ENCODE measurements around the gene U2AF1L4.

DNA sequence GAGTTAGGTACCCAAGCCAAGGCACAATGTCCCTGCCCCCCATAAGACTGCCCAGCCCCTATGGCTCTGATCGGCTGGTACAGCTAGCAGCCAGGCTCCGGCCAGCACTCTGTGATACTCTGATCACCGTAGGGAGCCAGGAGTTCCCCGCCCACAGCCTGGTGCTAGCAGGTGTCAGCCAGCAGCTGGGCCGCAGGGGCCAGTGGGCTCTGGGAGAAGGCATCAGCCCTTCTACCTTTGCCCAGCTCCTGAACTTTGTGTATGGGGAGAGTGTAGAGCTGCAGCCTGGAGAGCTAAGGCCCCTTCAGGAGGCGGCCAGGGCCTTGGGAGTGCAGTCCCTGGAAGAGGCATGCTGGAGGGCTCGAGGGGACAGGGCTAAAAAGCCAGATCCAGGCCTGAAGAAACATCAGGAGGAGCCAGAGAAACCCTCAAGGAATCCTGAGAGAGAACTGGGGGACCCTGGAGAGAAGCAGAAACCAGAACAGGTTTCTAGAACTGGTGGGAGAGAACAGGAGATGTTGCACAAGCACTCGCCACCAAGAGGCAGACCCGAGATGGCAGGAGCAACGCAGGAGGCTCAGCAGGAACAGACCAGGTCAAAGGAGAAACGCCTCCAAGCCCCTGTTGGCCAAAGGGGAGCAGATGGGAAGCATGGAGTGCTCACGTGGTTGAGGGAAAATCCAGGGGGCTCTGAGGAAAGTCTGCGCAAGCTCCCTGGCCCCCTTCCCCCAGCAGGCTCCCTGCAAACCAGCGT, 30.4 kb downstream of the U2AF1L4 start:
- no peak for TF ChIP-seq POLR2AphosphoS5 (IDR thresholded peaks at IDR 0.05; ENCODE audit: low read depth, low read length)
- TF ChIP-seq POLR2A (IDR thresholded peaks at IDR 0.05; ENCODE audit: low read depth, low read length): peak; percentile 48; the same call in 1 of the 2 replicates
- no peak for TF ChIP-seq TAF1 (IDR thresholded peaks at IDR 0.05; ENCODE audit: borderline replicate concordance, low read depth, low read length)

Data from GM12892 (cell line).